GM23338 (cell line): Measurements from ENCODE around the gene ABCB11. TPM values are rescaled to one million over a fixed set of nuclear protein-coding genes. Genes with fewer than 3 reads are reported as not detected.

Source experiments
- ATAC-seq: fragments of 200-7000 bp; cut with Tn5 transposase; 3 replicates; pipeline ENCODE4 v1.9.1; 2020
- DNase-seq: peaks from one replicate; pipeline ENCODE4 v3.0.0-alpha.2; 2015; ENCODE audit warnings: low spot score
- H2AFZ ChIP-seq: fragments of 200-600 bp; sonication (generic); 2 replicates; pipeline ENCODE4 v1.8.0; 2016; ENCODE audit warnings: antibody characterized with exemption, mild to moderate bottlenecking, moderate library complexity
- H3F3A ChIP-seq: fragments of 200-600 bp; sonication (generic); replicated peaks from 2 replicates; pipeline ENCODE4 v1.8.0; 2017; ENCODE audit warnings: antibody characterized with exemption, mixed run types, low read depth
- H3K27ac ChIP-seq: fragments of 200-600 bp; sonication (generic); 2 replicates; pipeline ENCODE4 v1.6.1; 2016; ENCODE audit warnings: low read depth
- H3K27me3 ChIP-seq: fragments of 200-600 bp; sonication (generic); 2 replicates; pipeline ENCODE4 v1.8.0; 2016; ENCODE audit warnings: mild to moderate bottlenecking, mixed run types, moderate library complexity; ENCODE audit not compliant: insufficient read depth
- H3K36me3 ChIP-seq: fragments of 200-600 bp; sonication (generic); 2 replicates; pipeline ENCODE4 v1.8.0; 2016; ENCODE audit warnings: mild to moderate bottlenecking; ENCODE audit not compliant: insufficient read depth
- H3K4me1 ChIP-seq: fragments of 200-600 bp; sonication (generic); 2 replicates; pipeline ENCODE4 v1.8.0; 2016; ENCODE audit warnings: mild to moderate bottlenecking, moderate library complexity; ENCODE audit not compliant: insufficient read depth
- H3K4me2 ChIP-seq: fragments of 200-600 bp; sonication (generic); 2 replicates; pipeline ENCODE4 v1.7.1; 2017; ENCODE audit warnings: mixed run types
- H3K4me3 ChIP-seq: fragments of 200-600 bp; sonication (generic); 2 replicates; pipeline ENCODE4 v1.6.1; 2016; ENCODE audit warnings: mixed run types
- H3K79me2 ChIP-seq: fragments of 200-600 bp; sonication (generic); replicated peaks from 2 replicates; pipeline ENCODE4 v1.8.0; 2017; ENCODE audit warnings: mild to moderate bottlenecking; ENCODE audit not compliant: insufficient read depth
- H3K9me2 ChIP-seq: fragments of 200-600 bp; sonication (generic); 2 replicates; pipeline ENCODE4 v1.8.0; 2017; ENCODE audit not compliant: insufficient read depth
- H4K20me1 ChIP-seq: fragments of 200-600 bp; sonication (generic); replicated peaks from 2 replicates; pipeline ENCODE4 v1.8.0; 2017; ENCODE audit warnings: mild to moderate bottlenecking; ENCODE audit not compliant: insufficient read depth
- H3K27ac Mint-ChIP-seq: 2 replicates; pipeline ENCODE4 v1.8.0; 2020; ENCODE audit warnings: inconsistent platforms, mild to moderate bottlenecking, moderate library complexity, mixed read lengths
- H3K27me3 Mint-ChIP-seq: 3 replicates; pipeline ENCODE4 v1.8.0; 2022; ENCODE audit warnings: low read depth, mild to moderate bottlenecking, moderate library complexity, mixed read lengths, inconsistent platforms; ENCODE audit not compliant: insufficient read depth, poor library complexity
- H3K36me3 Mint-ChIP-seq: 3 replicates; pipeline ENCODE4 v1.8.0; 2021; ENCODE audit warnings: low read depth, mild to moderate bottlenecking, inconsistent platforms, moderate library complexity, mixed read lengths
- H3K4me1 Mint-ChIP-seq: 3 replicates; pipeline ENCODE4 v1.8.0; 2020; ENCODE audit warnings: mild to moderate bottlenecking, inconsistent platforms, mixed read lengths
- H3K4me3 Mint-ChIP-seq: 3 replicates; pipeline ENCODE4 v1.8.0; 2021; ENCODE audit warnings: moderate library complexity, mild to moderate bottlenecking, inconsistent platforms, mixed read lengths
- H3K9me3 Mint-ChIP-seq: 3 replicates; pipeline ENCODE4 v1.8.0; 2020; ENCODE audit warnings: moderate library complexity, mild to moderate bottlenecking, inconsistent platforms, mixed read lengths
- CREB1 ChIP-seq: fragments of 250-450 bp; sonication (Bioruptor Pico); IDR thresholded peaks from 2 replicates; pipeline ENCODE4 v1.5.0; 2020; ENCODE audit warnings: low read depth, mild to moderate bottlenecking, moderate library complexity
- CTCF ChIP-seq, 2 experiments: fragments of 200-600 bp in 1 of 2; sonication (generic) in 1 of 2; conservative IDR thresholded peaks; 2 replicates each; pipeline versions ENCODE4 v1.5.1 to v1.6.1; 2016 to 2017; ENCODE audit warnings: antibody characterized with exemption in 2 of 2, low read depth in 2 of 2, mild to moderate bottlenecking in 2 of 2, moderate library complexity in 1 of 2
- ETS1 ChIP-seq: IDR thresholded peaks from 2 replicates; pipeline ENCODE4 v1.6.1; 2016; ENCODE audit warnings: antibody characterized with exemption
- EZH2 ChIP-seq: fragments of 200-600 bp; sonication (generic); IDR thresholded peaks from one replicate; pipeline ENCODE4 v1.8.0; 2017; ENCODE audit warnings: antibody characterized with exemption, mild to moderate bottlenecking, low read depth; ENCODE audit not compliant: unreplicated experiment
- EZH2phosphoT487 ChIP-seq: fragments of 200-600 bp; sonication (generic); IDR thresholded peaks from one replicate; pipeline ENCODE4 v1.8.1; 2018; ENCODE audit warnings: antibody characterized with exemption; ENCODE audit not compliant: unreplicated experiment
- JUNB ChIP-seq: IDR thresholded peaks from one replicate; pipeline ENCODE4 v1.6.1; 2016; ENCODE audit warnings: antibody characterized with exemption; ENCODE audit not compliant: unreplicated experiment
- NANOG ChIP-seq: IDR thresholded peaks from 2 replicates; pipeline ENCODE4 v1.6.1; 2016; ENCODE audit warnings: antibody characterized with exemption, borderline replicate concordance
- POLR2AphosphoS5 ChIP-seq: IDR thresholded peaks from 2 replicates; pipeline ENCODE4 v1.6.1; 2016; ENCODE audit warnings: antibody characterized with exemption, low read depth
- REST ChIP-seq: IDR thresholded peaks from one replicate; pipeline ENCODE4 v1.6.1; 2018; ENCODE audit warnings: antibody characterized with exemption; ENCODE audit not compliant: unreplicated experiment
- STAT1 ChIP-seq: IDR thresholded peaks from one replicate; pipeline ENCODE4 v1.6.1; 2016; ENCODE audit warnings: antibody characterized with exemption; ENCODE audit not compliant: unreplicated experiment
- ZNF114 ChIP-seq: fragments of 250-450 bp; sonication (Bioruptor Pico); IDR thresholded peaks from 2 replicates; pipeline ENCODE4 v1.5.0; 2020; ENCODE audit warnings: mild to moderate bottlenecking, moderate library complexity
- ZNF331 ChIP-seq: fragments of 250-450 bp; sonication (Bioruptor Pico); IDR thresholded peaks from 2 replicates; pipeline ENCODE4 v1.5.0; 2020; ENCODE audit warnings: low read depth, mild to moderate bottlenecking, moderate library complexity
- ZNF462 ChIP-seq: fragments of 250-450 bp; sonication (Bioruptor Pico); IDR thresholded peaks from 2 replicates; pipeline ENCODE4 v1.5.0; 2020; ENCODE audit warnings: mild to moderate bottlenecking, moderate library complexity
- polyA plus RNA-seq: library from polyadenylated mRNA; unstranded; fragments of >200 nt; fragmentation: Nextera tagmentation; extraction: Ambion mirVana; gene quantifications from 2 replicates; pipeline ENCODE4 v1.2.1, GENCODE V29; 2016
- total RNA-seq: library from RNA; depleted of rRNA; stranded (reverse); fragments of >200 nt; shearing (Covaris generic); gene quantifications from 2 replicates; pipeline ENCODE4 v1.2.3, GENCODE V29; 2014

The ABCB11 gene
- total and polyA plus RNA-seq, 2 experiments from 2014 or later = not detected

- H3K27me3 ChIP-seq = peaks cover 8% of the 10 kb centered on the region; the same call in 1 of the 2 replicates
- Mint-ChIP-seq H3K36me3 (peaks cover 11% of the 10 kb centered on the region; the same call in 2 of the 3 replicates), H3K27me3 (peaks cover 13% of the 10 kb centered on the region)
Measured at GRCh38 chr2:168916331-168916675, 114.8 kb downstream of the ABCB11 start.

More at GRCh38 chr2:168916331-168916675, 114.8 kb downstream of the ABCB11 start:
- Mint-ChIP-seq H3K27ac (no peak overlapping the region), H3K4me3 (no peak overlapping the region), H3K4me1 (peaks cover 41% of the 10 kb centered on the region), H3K9me3 (peaks cover 11% of the 10 kb centered on the region; the same call in 2 of the 3 replicates)
- Histone ChIP-seq H2AFZ (no peak overlapping the region), H3K27ac (no peak overlapping the region), H3K36me3 (peaks cover 9% of the 10 kb centered on the region; the same call in 1 of the 2 replicates), H4K20me1 (no peaks in the 10 kb centered on the region), H3K4me3 (no peak overlapping the region), H3K9me2 (no peaks in the 10 kb centered on the region), H3K4me1 (peaks cover 45% of the 10 kb centered on the region), H3K4me2 (no peak overlapping the region), H3F3A (no peaks in the 10 kb centered on the region), H3K79me2 (no peaks in the 10 kb centered on the region)
- TF ChIP-seq JUNB = no peak
- no peak for TF ChIP-seq EZH2phosphoT487
- no peak for TF ChIP-seq EZH2
- TF ChIP-seq ZNF114 (CRISPR knock-in tag) = no peak
- no peak for TF ChIP-seq ETS1
- no peak for TF ChIP-seq NANOG
- no peak for TF ChIP-seq REST
- no peak for TF ChIP-seq STAT1
- TF ChIP-seq POLR2AphosphoS5 = no peak
- TF ChIP-seq ZNF331 (CRISPR knock-in tag) = no peak
- no peak for TF ChIP-seq CTCF (conservative IDR thresholded peaks at IDR 0.05; ENCODE audit: low read depth in 2 of 2)
- TF ChIP-seq CREB1 (CRISPR knock-in tag) = no peak
- no peak for TF ChIP-seq ZNF462
- ATAC-seq (no peak), DNase-seq (no peak)
